BE2C (cell line): Measurements from ENCODE around the gene ARHGAP42.

Experiments
- DNase-seq: peaks from one replicate; pipeline ENCODE4 v3.0.0-alpha.2; 2020
- H3K27me3 ChIP-seq: fragments of 250-450 bp; sonication (Bioruptor Pico); 2 replicates; pipeline ENCODE4 v1.5.1; 2020; ENCODE audit warnings: mild to moderate bottlenecking
- H3K36me3 ChIP-seq: fragments of 250-450 bp; sonication (Bioruptor Pico); 2 replicates; pipeline ENCODE4 v1.5.1; 2020; ENCODE audit warnings: mild to moderate bottlenecking
- H3K4me1 ChIP-seq: fragments of 250-450 bp; sonication (Bioruptor Pico); 2 replicates; pipeline ENCODE4 v1.5.1; 2020
- H3K4me3 ChIP-seq: 2 replicates; pipeline ENCODE4 v1.5.1; 2011; ENCODE audit warnings: low read depth, low read length
- H3K9me3 ChIP-seq: fragments of 250-450 bp; sonication (Bioruptor Pico); 2 replicates; pipeline ENCODE4 v1.5.1; 2020
- TF ChIP-seq, protein P1 (sequence below): IDR thresholded peaks from 2 replicates; pipeline ENCODE4 v1.5.1; 2012; ENCODE audit warnings: mild to moderate bottlenecking, low read depth, low read length

ARHGAP42 gene

DNA sequence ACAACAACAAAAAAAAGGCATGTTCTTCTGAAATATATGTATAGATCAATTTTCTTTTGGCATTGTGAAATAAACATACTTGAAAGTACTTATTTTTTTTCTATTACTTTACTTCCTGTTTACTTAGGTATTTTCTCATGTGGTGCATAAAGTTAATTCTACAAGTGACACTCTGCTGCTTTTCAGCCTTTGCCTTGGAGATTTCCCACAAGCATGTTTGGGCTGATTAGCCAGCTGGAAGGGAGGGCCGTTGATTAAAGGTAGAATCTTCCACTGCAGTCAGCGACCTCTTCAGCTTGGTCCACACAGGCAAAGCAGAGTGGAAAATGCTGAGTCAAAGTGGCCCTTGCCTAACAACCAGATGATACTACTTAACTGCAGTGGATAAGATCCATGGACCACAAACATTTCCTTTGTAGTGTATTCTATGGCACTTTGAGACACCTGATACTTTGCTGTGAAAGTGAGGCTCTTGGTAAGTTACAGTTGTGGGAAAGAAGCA, 176.0 kb downstream of the ARHGAP42 start:
- peaks cover 22% of the 10 kb centered on the region for H3K4me1 ChIP-seq
- H3K36me3 ChIP-seq, result no peaks in the 10 kb centered on the region
- DNase-seq, result peak; percentile 11
- H3K9me3 ChIP-seq, result no peaks in the 10 kb centered on the region; the same call in 1 of the 2 replicates
- no peak overlapping the region for H3K4me3 ChIP-seq
- TF ChIP-seq, protein P1, sequence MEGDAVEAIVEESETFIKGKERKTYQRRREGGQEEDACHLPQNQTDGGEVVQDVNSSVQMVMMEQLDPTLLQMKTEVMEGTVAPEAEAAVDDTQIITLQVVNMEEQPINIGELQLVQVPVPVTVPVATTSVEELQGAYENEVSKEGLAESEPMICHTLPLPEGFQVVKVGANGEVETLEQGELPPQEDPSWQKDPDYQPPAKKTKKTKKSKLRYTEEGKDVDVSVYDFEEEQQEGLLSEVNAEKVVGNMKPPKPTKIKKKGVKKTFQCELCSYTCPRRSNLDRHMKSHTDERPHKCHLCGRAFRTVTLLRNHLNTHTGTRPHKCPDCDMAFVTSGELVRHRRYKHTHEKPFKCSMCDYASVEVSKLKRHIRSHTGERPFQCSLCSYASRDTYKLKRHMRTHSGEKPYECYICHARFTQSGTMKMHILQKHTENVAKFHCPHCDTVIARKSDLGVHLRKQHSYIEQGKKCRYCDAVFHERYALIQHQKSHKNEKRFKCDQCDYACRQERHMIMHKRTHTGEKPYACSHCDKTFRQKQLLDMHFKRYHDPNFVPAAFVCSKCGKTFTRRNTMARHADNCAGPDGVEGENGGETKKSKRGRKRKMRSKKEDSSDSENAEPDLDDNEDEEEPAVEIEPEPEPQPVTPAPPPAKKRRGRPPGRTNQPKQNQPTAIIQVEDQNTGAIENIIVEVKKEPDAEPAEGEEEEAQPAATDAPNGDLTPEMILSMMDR, result no peak
- no peaks in the 10 kb centered on the region for H3K27me3 ChIP-seq

DNA sequence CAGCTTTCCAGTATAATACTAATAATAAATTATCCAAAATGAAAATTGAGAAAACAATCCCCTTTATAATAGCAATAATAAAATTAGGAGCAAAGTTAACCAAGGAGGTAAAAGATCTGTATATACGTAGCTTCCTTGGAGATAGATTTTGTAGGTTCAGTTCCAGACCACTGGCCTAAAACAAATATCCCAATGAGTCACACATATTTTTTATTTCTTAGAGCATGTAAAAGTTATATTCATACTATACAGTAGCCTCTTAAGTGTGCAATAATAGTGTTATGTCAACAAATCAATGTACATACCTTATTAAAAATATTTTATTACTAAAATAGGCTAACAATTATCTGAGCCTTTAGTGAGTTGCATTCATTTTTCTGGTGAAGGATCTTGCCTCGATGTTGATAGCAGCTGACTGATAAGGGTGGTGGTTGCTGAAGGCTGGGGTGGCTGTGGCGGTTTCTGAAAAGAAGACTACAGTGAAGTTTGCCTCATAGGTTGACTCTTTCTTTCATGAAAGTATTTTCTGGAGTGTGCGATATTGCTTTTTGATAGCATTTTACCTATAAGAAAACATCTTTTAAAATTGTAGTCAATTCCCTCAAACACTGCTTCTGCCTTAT, 178.5 kb downstream of the ARHGAP42 start:
- Histone ChIP-seq H3K36me3 (no peaks in the 10 kb centered on the region), H3K9me3 (no peaks in the 10 kb centered on the region; the same call in 1 of the 2 replicates), H3K27me3 (no peaks in the 10 kb centered on the region), H3K4me3 (no peak overlapping the region), H3K4me1 (peaks cover 17% of the 10 kb centered on the region)
- DNase-seq, result no peak
- TF ChIP-seq, protein P1, result no peak

GRCh38 chr11:100866453-100866852, 179.4 kb downstream of the ARHGAP42 start:
- Histone ChIP-seq H3K27me3 (no peaks in the 10 kb centered on the region), H3K36me3 (no peaks in the 10 kb centered on the region), H3K4me1 (peaks cover 8% of the 10 kb centered on the region), H3K9me3 (no peaks in the 10 kb centered on the region; the same call in 1 of the 2 replicates), H3K4me3 (no peak overlapping the region)
- TF ChIP-seq, protein P1, result no peak
- no peak for DNase-seq

GRCh38 chr11:100867606-100868005, 180.5 kb downstream of the ARHGAP42 start:
- Histone ChIP-seq H3K9me3 (no peaks in the 10 kb centered on the region; the same call in 1 of the 2 replicates), H3K4me3 (no peak overlapping the region), H3K27me3 (no peaks in the 10 kb centered on the region), H3K4me1 (peaks cover 5% of the 10 kb centered on the region; the same call in 1 of the 2 replicates), H3K36me3 (no peaks in the 10 kb centered on the region)
- DNase-seq, result no peak
- TF ChIP-seq, protein P1, result no peak

- no peak for DNase-seq
- no peak overlapping the region for H3K4me3 ChIP-seq
- H3K27me3 ChIP-seq, result no peaks in the 10 kb centered on the region
- no peaks in the 10 kb centered on the region; the same call in 1 of the 2 replicates for H3K9me3 ChIP-seq
- no peaks in the 10 kb centered on the region for H3K36me3 ChIP-seq
- TF ChIP-seq, protein P1, result no peak
- H3K4me1 ChIP-seq, result no peaks in the 10 kb centered on the region; the same call in 1 of the 2 replicates
These were observed 182.2 kb downstream of the ARHGAP42 start for GRCh38 chr11:100869328-100869727.

DNA sequence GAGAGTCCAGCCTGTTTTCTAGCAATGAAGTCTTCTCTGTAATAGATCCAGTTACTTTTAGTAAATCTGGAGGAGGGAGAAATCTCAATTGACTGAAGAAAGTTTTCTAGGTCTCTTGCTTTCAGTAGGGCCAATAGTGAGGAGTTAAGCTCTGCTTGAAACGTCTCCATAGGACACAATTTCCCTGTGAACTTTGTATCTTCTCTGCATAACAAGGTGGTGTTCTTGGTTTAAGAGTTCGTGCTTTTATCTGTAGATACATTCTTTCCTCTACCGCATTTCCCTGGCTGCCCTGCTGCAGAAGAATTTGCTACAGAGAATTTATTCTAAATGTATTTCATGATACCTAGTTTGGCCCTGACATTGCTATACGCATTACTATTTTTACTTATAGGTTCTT, 183.1 kb downstream of the ARHGAP42 start:
- TF ChIP-seq, protein P1, result no peak
- DNase-seq, result no peak
- Histone ChIP-seq H3K4me1 (no peaks in the 10 kb centered on the region; the same call in none of the 2 replicates), H3K9me3 (no peaks in the 10 kb centered on the region; the same call in 1 of the 2 replicates), H3K4me3 (no peak overlapping the region), H3K27me3 (no peaks in the 10 kb centered on the region), H3K36me3 (no peaks in the 10 kb centered on the region)
